ENCODE data around the gene TRIM2.

The TRIM2 gene

DNA sequence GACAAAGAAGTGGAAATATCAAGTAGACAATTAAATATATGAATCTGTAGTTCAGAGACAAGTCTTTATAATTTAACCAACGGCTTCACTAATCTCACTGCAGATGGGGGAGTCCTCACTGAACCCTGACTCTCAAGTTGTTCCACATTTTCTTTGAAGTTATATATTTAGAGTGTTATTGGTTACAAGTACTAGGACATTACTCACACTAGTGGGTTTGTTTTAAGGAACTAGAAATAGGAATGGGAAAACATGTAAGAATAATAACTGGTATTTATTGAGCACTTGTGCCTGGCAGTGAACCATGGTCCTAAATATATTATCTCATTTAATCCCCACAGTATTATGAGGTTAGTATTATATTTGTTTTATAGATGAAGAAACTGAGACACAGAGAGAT lies 162.2 kb downstream of the TRIM2 start:
- no peaks in the 10 kb centered on the region for H3K9me3 ChIP-seq (ENCODE audit: insufficient read depth, low read depth, low read length)
- H2AFZ ChIP-seq (ENCODE audit: insufficient read depth, low read length, poor library complexity): no peak overlapping the region
- no peak overlapping the region for H4K91ac ChIP-seq (ENCODE audit: low read depth, low read length)
- no peak for DNase-seq
- no peaks in the 10 kb centered on the region for H3K79me2 ChIP-seq (ENCODE audit: control insufficient read depth, insufficient read depth, low read length, poor library complexity)
- no peak overlapping the region for H3K9ac ChIP-seq (ENCODE audit: low read length)
- no CpG with 5 or more reads among the region's 1 CpG for WGBS (ENCODE audit: extremely low coverage, insufficient coverage, insufficient read length)
- no peak overlapping the region for H3K4me3 ChIP-seq (ENCODE audit: low read depth, low read length)
- no peak overlapping the region for H3K4me2 ChIP-seq (ENCODE audit: low read length)
- H3K4me1 ChIP-seq (ENCODE audit: control insufficient read depth in 1 of 2, insufficient read depth in 2 of 2, low read length in 2 of 2): no peaks in the 10 kb centered on the region
- H3K18ac ChIP-seq (ENCODE audit: low read length): no peak overlapping the region
- H2BK12ac ChIP-seq (ENCODE audit: low read length): no peak overlapping the region
- no peak overlapping the region for H3K4ac ChIP-seq (ENCODE audit: low read depth, low read length)
- H3K79me1 ChIP-seq (ENCODE audit: low read length): no peaks in the 10 kb centered on the region
- H4K8ac ChIP-seq (ENCODE audit: low read depth, low read length): no peak overlapping the region
- no peak overlapping the region for H3K27ac ChIP-seq (ENCODE audit: low read depth, low read length)
- no peaks in the 10 kb centered on the region for H3K27me3 ChIP-seq (ENCODE audit: insufficient read depth, low read length)
- H3K23ac ChIP-seq (ENCODE audit: low read length): no peak overlapping the region
- H2AK5ac ChIP-seq (ENCODE audit: low read length): no peak overlapping the region
- H4K12ac ChIP-seq (ENCODE audit: low read depth, low read length): no peak overlapping the region
- no peak overlapping the region for H3K14ac ChIP-seq (ENCODE audit: low read length)
- H3K36me3 ChIP-seq (ENCODE audit: control insufficient read depth in 1 of 2, insufficient read depth in 2 of 2, low read length in 2 of 2): peaks cover 2 to 4% of the 10 kb centered on the region in 2 experiments
- H2BK120ac ChIP-seq (ENCODE audit: insufficient read depth, low read length, poor library complexity): no peak overlapping the region
- H2BK5ac ChIP-seq (ENCODE audit: low read depth, low read length, poor library complexity): no peak overlapping the region

GRCh38 chr4:153367092-153367491 lies 162.8 kb downstream of the TRIM2 start:
- Histone ChIP-seq H3K9ac (ENCODE audit: low read length) (no peak overlapping the region), H3K36me3 (ENCODE audit: control insufficient read depth in 1 of 2, insufficient read depth in 2 of 2, low read length in 2 of 2) (peaks cover 2 to 4% of the 10 kb centered on the region in 2 experiments), H2BK12ac (ENCODE audit: low read length) (no peak overlapping the region), H4K12ac (ENCODE audit: low read depth, low read length) (no peak overlapping the region), H3K18ac (ENCODE audit: low read length) (no peak overlapping the region), H3K4me1 (ENCODE audit: control insufficient read depth in 1 of 2, insufficient read depth in 2 of 2, low read length in 2 of 2) (no peaks in the 10 kb centered on the region), H3K79me2 (ENCODE audit: control insufficient read depth, insufficient read depth, low read length, poor library complexity) (no peaks in the 10 kb centered on the region), H3K27me3 (ENCODE audit: insufficient read depth, low read length) (no peaks in the 10 kb centered on the region), H3K23ac (ENCODE audit: low read length) (no peak overlapping the region), H3K4ac (ENCODE audit: low read depth, low read length) (no peak overlapping the region), H4K91ac (ENCODE audit: low read depth, low read length) (no peak overlapping the region), H3K27ac (ENCODE audit: low read depth, low read length) (no peak overlapping the region), H3K9me3 (ENCODE audit: insufficient read depth, low read depth, low read length) (no peaks in the 10 kb centered on the region), H2AK5ac (ENCODE audit: low read length) (no peak overlapping the region), H2AFZ (ENCODE audit: insufficient read depth, low read length, poor library complexity) (no peak overlapping the region), H2BK120ac (ENCODE audit: insufficient read depth, low read length, poor library complexity) (no peak overlapping the region), H2BK5ac (ENCODE audit: low read depth, low read length, poor library complexity) (no peak overlapping the region), H4K8ac (ENCODE audit: low read depth, low read length) (no peak overlapping the region), H3K14ac (ENCODE audit: low read length) (no peak overlapping the region), H3K4me2 (ENCODE audit: low read length) (no peak overlapping the region), H3K4me3 (ENCODE audit: low read depth, low read length) (no peak overlapping the region), H3K79me1 (ENCODE audit: low read length) (no peaks in the 10 kb centered on the region)
- no CpG with 5 or more reads among the region's 1 CpG for WGBS (ENCODE audit: extremely low coverage, insufficient coverage, insufficient read length)
- no peak for DNase-seq

- peaks cover 2 to 4% of the 10 kb centered on the region in 2 experiments for H3K36me3 ChIP-seq (ENCODE audit: control insufficient read depth in 1 of 2, insufficient read depth in 2 of 2, low read length in 2 of 2)
- no peak overlapping the region for H2BK5ac ChIP-seq (ENCODE audit: low read depth, low read length, poor library complexity)
- H2AFZ ChIP-seq (ENCODE audit: insufficient read depth, low read length, poor library complexity): no peak overlapping the region
- H3K4me1 ChIP-seq (ENCODE audit: control insufficient read depth in 1 of 2, insufficient read depth in 2 of 2, low read length in 2 of 2): no peaks in the 10 kb centered on the region
- no peaks in the 10 kb centered on the region for H3K9me3 ChIP-seq (ENCODE audit: insufficient read depth, low read depth, low read length)
- no peaks in the 10 kb centered on the region for H3K79me1 ChIP-seq (ENCODE audit: low read length)
- no peak overlapping the region for H3K4me3 ChIP-seq (ENCODE audit: low read depth, low read length)
- H4K8ac ChIP-seq (ENCODE audit: low read depth, low read length): no peak overlapping the region
- no peak overlapping the region for H3K9ac ChIP-seq (ENCODE audit: low read length)
- H2BK120ac ChIP-seq (ENCODE audit: insufficient read depth, low read length, poor library complexity): no peak overlapping the region
- no peak for DNase-seq
- no peak overlapping the region for H2AK5ac ChIP-seq (ENCODE audit: low read length)
- H3K27me3 ChIP-seq (ENCODE audit: insufficient read depth, low read length): no peaks in the 10 kb centered on the region
- no peaks in the 10 kb centered on the region for H3K79me2 ChIP-seq (ENCODE audit: control insufficient read depth, insufficient read depth, low read length, poor library complexity)
- H3K4ac ChIP-seq (ENCODE audit: low read depth, low read length): no peak overlapping the region
- no peak overlapping the region for H4K91ac ChIP-seq (ENCODE audit: low read depth, low read length)
- no peak overlapping the region for H3K14ac ChIP-seq (ENCODE audit: low read length)
- no peak overlapping the region for H3K18ac ChIP-seq (ENCODE audit: low read length)
- no peak overlapping the region for H3K4me2 ChIP-seq (ENCODE audit: low read length)
- H3K23ac ChIP-seq (ENCODE audit: low read length): no peak overlapping the region
- no peak overlapping the region for H2BK12ac ChIP-seq (ENCODE audit: low read length)
- H4K12ac ChIP-seq (ENCODE audit: low read depth, low read length): peak overlapping the region; percentile 18
- H3K27ac ChIP-seq (ENCODE audit: low read depth, low read length): no peak overlapping the region
- WGBS (ENCODE audit: extremely low coverage, insufficient coverage, insufficient read length): no CpG with 5 or more reads among the region's 1 CpG
Observed at GRCh38 chr4:153369021-153369420, 164.8 kb downstream of the TRIM2 start.

GRCh38 chr4:153371701-153372234 lies 167.5 kb downstream of the TRIM2 start:
- no CpG with 5 or more reads among the region's 6 CpGs for WGBS (ENCODE audit: extremely low coverage, insufficient coverage, insufficient read length)

More at GRCh38 chr4:153371701-153372234, 167.5 kb downstream of the TRIM2 start:
- Histone ChIP-seq H3K4me2 (ENCODE audit: low read length) (no peak overlapping the region), H3K79me2 (ENCODE audit: control insufficient read depth, insufficient read depth, low read length, poor library complexity) (no peaks in the 10 kb centered on the region), H3K18ac (ENCODE audit: low read length) (no peak overlapping the region), H3K9me3 (ENCODE audit: insufficient read depth, low read depth, low read length) (no peaks in the 10 kb centered on the region), H3K4me3 (ENCODE audit: low read depth, low read length) (no peak overlapping the region), H3K4me1 (ENCODE audit: control insufficient read depth in 1 of 2, insufficient read depth in 2 of 2, low read length in 2 of 2) (no peaks in the 10 kb centered on the region), H2BK5ac (ENCODE audit: low read depth, low read length, poor library complexity) (no peak overlapping the region), H3K36me3 (ENCODE audit: control insufficient read depth in 1 of 2, insufficient read depth in 2 of 2, low read length in 2 of 2) (peaks cover 2 to 4% of the 10 kb centered on the region in 2 experiments), H4K8ac (ENCODE audit: low read depth, low read length) (no peak overlapping the region), H4K12ac (ENCODE audit: low read depth, low read length) (no peak overlapping the region), H2AK5ac (ENCODE audit: low read length) (no peak overlapping the region), H3K14ac (ENCODE audit: low read length) (no peak overlapping the region), H3K27me3 (ENCODE audit: insufficient read depth, low read length) (no peaks in the 10 kb centered on the region), H2BK12ac (ENCODE audit: low read length) (no peak overlapping the region), H2AFZ (ENCODE audit: insufficient read depth, low read length, poor library complexity) (no peak overlapping the region), H3K9ac (ENCODE audit: low read length) (no peak overlapping the region), H3K23ac (ENCODE audit: low read length) (no peak overlapping the region), H4K91ac (ENCODE audit: low read depth, low read length) (no peak overlapping the region), H3K27ac (ENCODE audit: low read depth, low read length) (no peak overlapping the region), H2BK120ac (ENCODE audit: insufficient read depth, low read length, poor library complexity) (no peak overlapping the region), H3K4ac (ENCODE audit: low read depth, low read length) (no peak overlapping the region), H3K79me1 (ENCODE audit: low read length) (no peaks in the 10 kb centered on the region)
- no peak for DNase-seq

Data from trophoblast cell (in vitro differentiated cells and primary cell).